GM12878 (cell line): ENCODE measurements around the gene ACRV1. TPM values are rescaled to one million over a fixed set of nuclear protein-coding genes. Genes with fewer than 3 reads are reported as not detected.

ENCODE experiments used
- ATAC-seq: fragments of 200-7000 bp; cut with Tn5 transposase; 3 replicates; pipeline ENCODE4 v1.9.1; 2020; ENCODE audit warnings: mild to moderate bottlenecking, moderate library complexity
- Bru-seq: library from RNA; stranded (reverse); fragments of 400-500 nt; gene quantifications from one replicate; lab custom pipeline; 2021; lab: Mats Ljungman, UMichigan
- BruChase-seq, 2 experiments: library from RNA; stranded (reverse); fragments of 400-500 nt; gene quantifications; one replicate each; lab custom pipeline; 2021; lab: Mats Ljungman, UMichigan
- BruUV-seq: library from RNA; stranded (reverse); fragments of 400-500 nt; replicated peaks from 2 replicates; lab custom pipeline; 2021; lab: Mats Ljungman, UMichigan
- CTCF ChIA-PET: fragments of 300-600 bp; sonication (Branson Sonifier 250); formaldehyde crosslinking; extraction: SDS; loops from one replicate; lab custom pipeline; 2021; ENCODE audit warnings: inconsistent platforms; lab: Yijun Ruan, JAX
- POLR2A ChIA-PET: fragments of 350-600 bp; formaldehyde crosslinking; extraction: SDS; loops from one replicate; lab custom pipeline; 2021; ENCODE audit warnings: inconsistent platforms; lab: Charles Lee
- RAD21 ChIA-PET: fragments of 300-600 bp; sonication (Branson Sonifier 250); formaldehyde crosslinking; loops from one replicate; lab custom pipeline; 2023; ENCODE audit warnings: antibody characterized with exemption; ENCODE audit not compliant: unreplicated experiment; lab: Charles Lee
- SMC1A ChIA-PET: fragments of 300-600 bp; sonication (Branson Sonifier 250); formaldehyde crosslinking; loops from one replicate; lab custom pipeline; 2023; ENCODE audit not compliant: unreplicated experiment, uncharacterized antibody; lab: Charles Lee
- DNase-seq: peaks from one replicate; pipeline ENCODE4 v3.0.0-alpha.2; 2011; ENCODE audit warnings: low read depth, low spot score
- FAIRE-seq: peaks from 3 replicates; lab custom pipeline; 2011; peaks lifted over from hg19 to GRCh38; lab: Jason Lieb, UNC
- H2AFZ ChIP-seq: 2 replicates; pipeline ENCODE4 v1.6.0; 2011; ENCODE audit warnings: low read depth, low read length, control low read depth; ENCODE audit not compliant: control insufficient read depth
- H3K27ac ChIP-seq: 2 replicates; pipeline ENCODE4 v1.5.1; 2011; ENCODE audit warnings: control low read depth; ENCODE audit not compliant: control insufficient read depth, insufficient read depth
- H3K27me3 ChIP-seq, 2 experiments: replicated peaks in 1 of 2; 2 replicates each; pipeline versions ENCODE4 v1.6.0 to v1.6.1; 2011; ENCODE audit warnings: low read length in 1 of 2; ENCODE audit not compliant: control insufficient read depth in 2 of 2, insufficient read depth in 2 of 2
- H3K36me3 ChIP-seq, 2 experiments: 2 replicates each; pipeline ENCODE4 v1.5.1; 2011; ENCODE audit warnings: low read length in 1 of 2; ENCODE audit not compliant: control insufficient read depth in 2 of 2, insufficient read depth in 2 of 2
- H3K4me1 ChIP-seq: 2 replicates; pipeline ENCODE4 v1.6.1; 2011; ENCODE audit warnings: mild to moderate bottlenecking, low read length, moderate library complexity, mixed read lengths; ENCODE audit not compliant: control insufficient read depth, insufficient read depth
- H3K4me2 ChIP-seq: 2 replicates; pipeline ENCODE4 v1.6.0; 2011; ENCODE audit warnings: control low read depth; ENCODE audit not compliant: control insufficient read depth, insufficient read depth
- H3K4me3 ChIP-seq: fragments of 200-600 bp; sonication (generic); 2 replicates; pipeline ENCODE4 v1.5.1; 2016
- H3K79me2 ChIP-seq: 2 replicates; pipeline ENCODE4 v1.6.0; 2011; ENCODE audit warnings: low read length; ENCODE audit not compliant: control insufficient read depth, insufficient read depth
- H3K9ac ChIP-seq: 2 replicates; pipeline ENCODE4 v1.8.0; 2011; ENCODE audit warnings: low read length, control low read depth, mixed read lengths; ENCODE audit not compliant: control insufficient read depth, insufficient read depth
- H3K9me3 ChIP-seq: replicated peaks from 3 replicates; pipeline ENCODE4 v1.5.1; 2011; ENCODE audit warnings: mild to moderate bottlenecking, low read length; ENCODE audit not compliant: control insufficient read depth, insufficient read depth
- H4K20me1 ChIP-seq: 2 replicates; pipeline ENCODE4 v1.6.0; 2011; ENCODE audit not compliant: control insufficient read depth, insufficient read depth
- DPF2 ChIP-seq: fragments of 450-650 bp; IDR thresholded peaks from 2 replicates; pipeline ENCODE4 v1.6.1; 2017; ENCODE audit warnings: mild to moderate bottlenecking
- EGR1 ChIP-seq, 2 experiments: IDR thresholded peaks; 1 replicate in 1 of 2; 2 replicates in 1 of 2; pipeline ENCODE4 v1.6.1; 2011 to 2012; ENCODE audit warnings: low read depth in 2 of 2, low read length in 2 of 2, borderline replicate concordance in 1 of 2, mild to moderate bottlenecking in 1 of 2, moderate library complexity in 1 of 2
- HDAC6 ChIP-seq: fragments of 200-600 bp; sonication (generic); IDR thresholded peaks from one replicate; pipeline ENCODE4 v1.8.0; 2017; ENCODE audit warnings: antibody characterized with exemption; ENCODE audit not compliant: unreplicated experiment
- MYC ChIP-seq: IDR thresholded peaks from 2 replicates; pipeline ENCODE4 v1.6.1; 2011; ENCODE audit warnings: mild to moderate bottlenecking, low read length, moderate library complexity, inconsistent platforms; ENCODE audit not compliant: insufficient read depth, insufficient replicate concordance, insufficient read length, severe bottlenecking
- RBBP5 ChIP-seq: fragments of 200-600 bp; sonication (generic); conservative IDR thresholded peaks from 2 replicates; pipeline ENCODE4 v1.6.1; 2016
- RCOR1 ChIP-seq: conservative IDR thresholded peaks from 2 replicates; pipeline ENCODE4 v1.6.1; 2012; ENCODE audit warnings: low read depth, low read length, improper control_type of control experiment
- SP1 ChIP-seq: IDR thresholded peaks from one replicate; pipeline ENCODE4 v1.6.1; 2011; ENCODE audit warnings: low read depth, low read length
- TAF1 ChIP-seq: IDR thresholded peaks from 2 replicates; pipeline ENCODE4 v1.6.1; 2011; ENCODE audit warnings: mild to moderate bottlenecking, low read depth, low read length, borderline replicate concordance
- ZNF217 ChIP-seq: fragments of 450-650 bp; IDR thresholded peaks from 2 replicates; pipeline ENCODE4 v1.6.1; 2017; ENCODE audit warnings: antibody characterized with exemption, mild to moderate bottlenecking
- ZNF24 ChIP-seq: fragments of 450-650 bp; IDR thresholded peaks from 2 replicates; pipeline ENCODE4 v1.6.1; 2017; ENCODE audit warnings: antibody characterized with exemption, mild to moderate bottlenecking
- ZNF274 ChIP-seq: IDR thresholded peaks from one replicate; pipeline ENCODE4 v1.8.0; 2011; ENCODE audit not compliant: insufficient read length, insufficient read depth
- WGBS: methylation state at CpG from one replicate; pipeline ENCODE4 v1.1.6; 2016; ENCODE audit warnings: low lambda C conversion rate; ENCODE audit not compliant: insufficient replicate concordance, insufficient coverage; ENCODE audit errors: missing lambda C conversion rate; 5-methylcytosine and 5-hydroxymethylcytosine counted together
- in situ Hi-C: fragments of 300-500 bp; cut with MboI; formaldehyde crosslinking; loops from 9 replicates; pipeline ENCODE4 v1.14.3; 2018; ENCODE audit warnings: mixed read lengths
- intact Hi-C: fragments of 100-400 bp; cut with micrococcal nuclease; formaldehyde crosslinking; loops from one replicate; pipeline ENCODE4 v1.14.2; 2022; ENCODE audit not compliant: unreplicated experiment
- long read RNA-seq, 2 experiments: library from polyadenylated mRNA; unstranded; transcript quantifications; one replicate each; pipeline ENCODE4 v2.0.0, GENCODE V29; 2019 to 2020
- polyA minus RNA-seq, 3 experiments: library from RNA; depleted of rRNA, polyadenylated mRNA; stranded (reverse); fragments of >200 nt; gene quantifications; 2 replicates each; pipeline ENCODE4 v1.2.3, GENCODE V29; 2011
- polyA plus RNA-seq, 11 experiments: library from polyadenylated mRNA; depleted of rRNA in 4 of 11; unstranded in 6 of 11; stranded (reverse) in 5 of 11; fragments of >200 nt; fragmentation: Nextera tagmentation in 4 of 11; fragmentation: Illumina TruSeq in 1 of 11; extraction: Ambion mirVana in 4 of 11; extraction: Trizol in 1 of 11; gene quantifications; 1 replicate in 1 of 11; 2 replicates in 10 of 11; pipeline versions ENCODE4 v1.2.1 to v1.2.3, GENCODE V29; 2011 to 2016; ENCODE audit warnings: inconsistent platforms in 2 of 11, missing spikeins in 2 of 11, low read depth in 1 of 11
- total RNA-seq, 4 experiments: library from RNA; depleted of rRNA in 3 of 4; stranded (reverse); fragments of >200 nt in 3 of 4; fragmentation: Illumina TruSeq in 1 of 4; extraction: Trizol in 1 of 4; gene quantifications; 2 replicates each; pipeline versions ENCODE4 v1.2.1 to v1.2.3, GENCODE V29; 2013 to 2021
- TF ChIP-seq, protein P1 (sequence below): IDR thresholded peaks from 2 replicates; pipeline ENCODE4 v1.6.1; 2011; ENCODE audit warnings: low read depth, mild to moderate bottlenecking, low read length, moderate library complexity, borderline replicate concordance; ENCODE audit errors: extremely low read depth
- TF ChIP-seq, protein P2 (sequence below): fragments of 450-650 bp; IDR thresholded peaks from 2 replicates; pipeline ENCODE4 v1.6.1; 2018; ENCODE audit warnings: mild to moderate bottlenecking, low read depth, moderate library complexity; ENCODE audit not compliant: partially characterized antibody
- TF ChIP-seq, protein P3 (sequence below): fragments of 450-650 bp; formaldehyde crosslinking; IDR thresholded peaks from 2 replicates; pipeline ENCODE4 v1.5.0; 2022; ENCODE audit warnings: mild to moderate bottlenecking, missing genetic modification characterization

Gene ACRV1, protein sequence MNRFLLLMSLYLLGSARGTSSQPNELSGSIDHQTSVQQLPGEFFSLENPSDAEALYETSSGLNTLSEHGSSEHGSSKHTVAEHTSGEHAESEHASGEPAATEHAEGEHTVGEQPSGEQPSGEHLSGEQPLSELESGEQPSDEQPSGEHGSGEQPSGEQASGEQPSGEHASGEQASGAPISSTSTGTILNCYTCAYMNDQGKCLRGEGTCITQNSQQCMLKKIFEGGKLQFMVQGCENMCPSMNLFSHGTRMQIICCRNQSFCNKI
- not detected in 2 replicates for total RNA-seq (2013; cell fraction: nucleolus; rRNA removed)
- total RNA-seq (2014; rRNA removed) (0.11 TPM in 1 of 2 replicates, not detected in the other), total RNA-seq (2014; rRNA removed; fragmentation: Illumina TruSeq; extraction: Trizol) (0.09 TPM in 1 of 2 replicates, not detected in the other), total RNA-seq (2021) (0.21 TPM in 1 of 2 replicates, not detected in the other), polyA plus RNA-seq (2011; rRNA removed) (not detected in 2 replicates), polyA plus RNA-seq (2014; fragmentation: Illumina TruSeq; extraction: Trizol) (0.10 TPM in 1 of 2 replicates, not detected in the other), polyA plus RNA-seq (2014; fragmentation: Nextera tagmentation; extraction: Ambion mirVana) (under 1 TPM; 0.20 to 0.60 TPM), polyA plus RNA-seq (2014; rRNA removed) (0.26 TPM in 1 of 2 replicates, not detected in the other), polyA plus RNA-seq (2016; fragmentation: Nextera tagmentation; extraction: Ambion mirVana) (under 1 TPM; 0.78 to 0.82 TPM), polyA minus RNA-seq (2011; rRNA and poly(A)+ RNA removed) (not detected in 2 replicates), Bru-seq, nascent RNA (not detected), BruChase-seq, experiment 1, labeled RNA remaining after a 6-hour chase (percentile 16 among the genes with signal in this experiment), BruChase-seq, experiment 2, labeled RNA remaining after a 2-hour chase (percentile 18 among the genes with signal in this experiment)
- not detected for polyA plus RNA-seq (2011; ENCODE audit: low read depth)
- polyA plus RNA-seq (2011; cell fraction: cytosol; rRNA removed) = 0.01 and 0.07 TPM in 2 replicates
- polyA plus RNA-seq (2011; cell fraction: nucleus; rRNA removed) = 0.04 and 0.12 TPM in 2 replicates
- 0.18 and 0.24 TPM in 2 replicates for polyA plus RNA-seq (2012)
- polyA minus RNA-seq (2011; cell fraction: cytosol; rRNA and poly(A)+ RNA removed) = not detected in 2 replicates
- 0.24 TPM in 1 of 2 replicates, not detected in the other for polyA minus RNA-seq (2011; cell fraction: nucleus; rRNA and poly(A)+ RNA removed)
- long read RNA-seq, experiment 1 = 0 reads
- long read RNA-seq, experiment 2 = 0 reads

DNA sequence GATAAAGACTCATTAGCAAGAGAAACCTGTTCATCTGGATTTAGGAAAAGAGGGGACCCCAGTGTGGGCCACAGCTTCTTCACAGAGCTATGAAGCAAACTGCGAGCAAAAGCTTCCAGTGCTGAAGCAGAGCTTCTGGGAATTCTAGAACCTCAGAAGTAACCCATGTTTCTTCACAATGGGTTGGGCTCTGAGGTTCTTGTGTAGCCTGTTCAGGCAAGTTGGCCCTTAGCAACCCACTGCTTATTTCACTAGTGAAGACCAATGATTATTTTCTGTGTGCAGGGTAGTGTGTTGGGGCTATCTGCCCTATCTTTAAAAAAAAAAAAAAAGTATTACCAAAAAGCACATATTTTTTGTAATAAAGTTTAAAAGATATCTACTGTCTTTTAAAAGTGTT is at the start of gene ACRV1:
TSS of gene ACRV1 (minus strand) at position 101 of the 400 bp plus-strand sequence. CDS start at position 34, 67 bp downstream.
- POLR2A ChIA-PET = no interaction called here
- no peak for FAIRE-seq
- TF ChIP-seq ZNF217 (no peak), SP1 (no peak), RCOR1 (no peak), MYC (no peak), ZNF24 (no peak), TAF1 (no peak), EGR1 (IDR thresholded peaks at IDR 0.05; ENCODE audit: borderline replicate concordance in 1 of 2, low read depth in 2 of 2, low read length in 2 of 2) (no peak), RBBP5 (no peak), DPF2 (no peak), ZNF274 (no peak), HDAC6 (no peak)
- TF ChIP-seq, protein P1, sequence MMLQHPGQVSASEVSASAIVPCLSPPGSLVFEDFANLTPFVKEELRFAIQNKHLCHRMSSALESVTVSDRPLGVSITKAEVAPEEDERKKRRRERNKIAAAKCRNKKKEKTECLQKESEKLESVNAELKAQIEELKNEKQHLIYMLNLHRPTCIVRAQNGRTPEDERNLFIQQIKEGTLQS = no peak
- TF ChIP-seq, protein P2, sequence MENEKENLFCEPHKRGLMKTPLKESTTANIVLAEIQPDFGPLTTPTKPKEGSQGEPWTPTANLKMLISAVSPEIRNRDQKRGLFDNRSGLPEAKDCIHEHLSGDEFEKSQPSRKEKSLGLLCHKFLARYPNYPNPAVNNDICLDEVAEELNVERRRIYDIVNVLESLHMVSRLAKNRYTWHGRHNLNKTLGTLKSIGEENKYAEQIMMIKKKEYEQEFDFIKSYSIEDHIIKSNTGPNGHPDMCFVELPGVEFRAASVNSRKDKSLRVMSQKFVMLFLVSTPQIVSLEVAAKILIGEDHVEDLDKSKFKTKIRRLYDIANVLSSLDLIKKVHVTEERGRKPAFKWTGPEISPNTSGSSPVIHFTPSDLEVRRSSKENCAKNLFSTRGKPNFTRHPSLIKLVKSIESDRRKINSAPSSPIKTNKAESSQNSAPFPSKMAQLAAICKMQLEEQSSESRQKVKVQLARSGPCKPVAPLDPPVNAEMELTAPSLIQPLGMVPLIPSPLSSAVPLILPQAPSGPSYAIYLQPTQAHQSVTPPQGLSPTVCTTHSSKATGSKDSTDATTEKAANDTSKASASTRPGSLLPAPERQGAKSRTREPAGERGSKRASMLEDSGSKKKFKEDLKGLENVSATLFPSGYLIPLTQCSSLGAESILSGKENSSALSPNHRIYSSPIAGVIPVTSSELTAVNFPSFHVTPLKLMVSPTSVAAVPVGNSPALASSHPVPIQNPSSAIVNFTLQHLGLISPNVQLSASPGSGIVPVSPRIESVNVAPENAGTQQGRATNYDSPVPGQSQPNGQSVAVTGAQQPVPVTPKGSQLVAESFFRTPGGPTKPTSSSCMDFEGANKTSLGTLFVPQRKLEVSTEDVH = no peak
- TF ChIP-seq, protein P3, sequence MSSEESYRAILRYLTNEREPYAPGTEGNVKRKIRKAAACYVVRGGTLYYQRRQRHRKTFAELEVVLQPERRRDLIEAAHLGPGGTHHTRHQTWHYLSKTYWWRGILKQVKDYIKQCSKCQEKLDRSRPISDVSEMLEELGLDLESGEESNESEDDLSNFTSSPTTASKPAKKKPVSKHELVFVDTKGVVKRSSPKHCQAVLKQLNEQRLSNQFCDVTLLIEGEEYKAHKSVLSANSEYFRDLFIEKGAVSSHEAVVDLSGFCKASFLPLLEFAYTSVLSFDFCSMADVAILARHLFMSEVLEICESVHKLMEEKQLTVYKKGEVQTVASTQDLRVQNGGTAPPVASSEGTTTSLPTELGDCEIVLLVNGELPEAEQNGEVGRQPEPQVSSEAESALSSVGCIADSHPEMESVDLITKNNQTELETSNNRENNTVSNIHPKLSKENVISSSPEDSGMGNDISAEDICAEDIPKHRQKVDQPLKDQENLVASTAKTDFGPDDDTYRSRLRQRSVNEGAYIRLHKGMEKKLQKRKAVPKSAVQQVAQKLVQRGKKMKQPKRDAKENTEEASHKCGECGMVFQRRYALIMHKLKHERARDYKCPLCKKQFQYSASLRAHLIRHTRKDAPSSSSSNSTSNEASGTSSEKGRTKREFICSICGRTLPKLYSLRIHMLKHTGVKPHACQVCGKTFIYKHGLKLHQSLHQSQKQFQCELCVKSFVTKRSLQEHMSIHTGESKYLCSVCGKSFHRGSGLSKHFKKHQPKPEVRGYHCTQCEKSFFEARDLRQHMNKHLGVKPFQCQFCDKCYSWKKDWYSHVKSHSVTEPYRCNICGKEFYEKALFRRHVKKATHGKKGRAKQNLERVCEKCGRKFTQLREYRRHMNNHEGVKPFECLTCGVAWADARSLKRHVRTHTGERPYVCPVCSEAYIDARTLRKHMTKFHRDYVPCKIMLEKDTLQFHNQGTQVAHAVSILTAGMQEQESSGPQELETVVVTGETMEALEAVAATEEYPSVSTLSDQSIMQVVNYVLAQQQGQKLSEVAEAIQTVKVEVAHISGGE = no peak

More for the DNA sequence above, at the start of gene ACRV1:
- Histone ChIP-seq H3K9me3 (no peaks in the 10 kb centered on the region), H3K4me3 (no peak within 1 kb of the TSS), H3K9ac (no peak within 1 kb of the TSS), H3K4me2 (no peak within 1 kb of the TSS), H2AFZ (no peak within 1 kb of the TSS), H3K79me2 (no peaks in the 10 kb centered on the region), H3K4me1 (no peaks in the 10 kb centered on the region), H4K20me1 (no peaks in the 10 kb centered on the region), H3K27me3 (no peaks in the 10 kb centered on the region), H3K27ac (no peak within 1 kb of the TSS), H3K36me3 (peaks cover 5 to 10% of the 10 kb centered on the region in 2 experiments)
- DNase-seq (no peak), ATAC-seq (no peak)
- ChIA-PET SMC1A (no interaction called here), RAD21 (no interaction called here), CTCF (interaction anchor here (0.8 to 1.4 kb wide), 4 partner anchors 9 to 258 kb away, joined by 3 to 4 read pairs (median 4); no protein-coding TSS in a partner anchor)
- in situ Hi-C loops = no loop called here
- no TSS peak for BruUV-seq
- intact Hi-C loops = no loop called here
- 93% methylated on average over 1 of the region's 1 CpG for WGBS
